Prostate gland (tissue), 2 donors: ENCODE results near the gene FAM167B.

Experiments
- POLR2A ChIP-seq: fragments of 450-650 bp; IDR thresholded peaks from one replicate; pipeline ENCODE4 v1.6.1; 2016; ENCODE audit warnings: antibody characterized with exemption, mild to moderate bottlenecking
- POLR2AphosphoS5 ChIP-seq: sonication (generic); formaldehyde crosslinking; IDR thresholded peaks from one replicate; pipeline ENCODE4 v1.6.1; 2017; ENCODE audit warnings: antibody characterized with exemption
- TF ChIP-seq, protein P1 (sequence below), 4 experiments: fragments of 200-600 bp in 2 of 4; fragments of 450-650 bp in 2 of 4; sonication (generic) in 2 of 4; IDR thresholded peaks; 1 replicate in 3 of 4; 2 replicates in 1 of 4; pipeline ENCODE4 v1.5.1; 2016 to 2019; ENCODE audit warnings: antibody characterized with exemption in 4 of 4, mild to moderate bottlenecking in 2 of 4, moderate library complexity in 2 of 4

DNA sequence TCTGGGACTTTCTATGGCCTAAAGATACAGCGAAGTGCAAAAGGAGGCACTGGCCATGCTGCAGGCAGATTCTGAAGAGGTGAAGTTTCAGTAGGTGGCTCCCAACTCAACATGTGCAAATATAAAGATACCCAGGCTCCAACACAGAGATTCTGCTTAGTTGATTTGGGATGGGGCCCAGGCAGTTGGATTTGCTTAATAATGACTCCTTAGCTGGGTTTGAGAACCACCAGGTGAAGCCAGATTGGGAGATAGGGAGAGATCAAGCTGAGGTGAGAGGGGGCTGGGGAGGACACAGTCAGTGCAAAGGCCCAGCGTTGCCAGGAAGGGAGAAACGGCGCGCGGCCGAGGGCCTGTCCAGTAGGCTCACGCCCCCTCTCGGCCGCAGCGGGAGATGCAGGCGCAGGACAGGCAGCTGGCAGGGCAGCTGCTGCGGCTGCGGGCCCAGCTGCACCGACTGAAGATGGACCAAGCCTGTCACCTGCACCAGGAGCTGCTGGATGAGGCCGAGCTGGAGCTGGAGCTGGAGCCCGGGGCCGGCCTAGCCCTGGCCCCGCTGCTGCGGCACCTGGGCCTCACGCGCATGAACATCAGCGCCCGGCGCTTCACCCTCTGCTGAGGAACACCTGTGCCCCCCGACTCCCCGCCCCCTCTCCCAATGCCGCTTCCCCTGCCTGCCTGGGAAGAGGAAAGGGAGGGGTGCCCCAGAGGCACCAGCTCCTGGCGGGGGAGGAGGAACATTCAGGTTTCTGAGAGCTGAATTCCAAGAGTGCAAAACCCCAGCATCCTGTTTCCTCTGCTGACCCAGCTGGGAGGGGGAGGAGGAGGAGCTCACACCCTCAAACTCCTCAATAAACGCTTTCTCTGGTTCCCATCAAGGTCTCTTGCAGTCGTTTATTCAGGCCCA lies 1.2 kb downstream of the FAM167B start:
- TF ChIP-seq POLR2AphosphoS5: no peak
- TF ChIP-seq, protein P1, sequence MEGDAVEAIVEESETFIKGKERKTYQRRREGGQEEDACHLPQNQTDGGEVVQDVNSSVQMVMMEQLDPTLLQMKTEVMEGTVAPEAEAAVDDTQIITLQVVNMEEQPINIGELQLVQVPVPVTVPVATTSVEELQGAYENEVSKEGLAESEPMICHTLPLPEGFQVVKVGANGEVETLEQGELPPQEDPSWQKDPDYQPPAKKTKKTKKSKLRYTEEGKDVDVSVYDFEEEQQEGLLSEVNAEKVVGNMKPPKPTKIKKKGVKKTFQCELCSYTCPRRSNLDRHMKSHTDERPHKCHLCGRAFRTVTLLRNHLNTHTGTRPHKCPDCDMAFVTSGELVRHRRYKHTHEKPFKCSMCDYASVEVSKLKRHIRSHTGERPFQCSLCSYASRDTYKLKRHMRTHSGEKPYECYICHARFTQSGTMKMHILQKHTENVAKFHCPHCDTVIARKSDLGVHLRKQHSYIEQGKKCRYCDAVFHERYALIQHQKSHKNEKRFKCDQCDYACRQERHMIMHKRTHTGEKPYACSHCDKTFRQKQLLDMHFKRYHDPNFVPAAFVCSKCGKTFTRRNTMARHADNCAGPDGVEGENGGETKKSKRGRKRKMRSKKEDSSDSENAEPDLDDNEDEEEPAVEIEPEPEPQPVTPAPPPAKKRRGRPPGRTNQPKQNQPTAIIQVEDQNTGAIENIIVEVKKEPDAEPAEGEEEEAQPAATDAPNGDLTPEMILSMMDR (IDR thresholded peaks at IDR 0.05): peak; percentile 52 to 82 (median 64)
- no peak for TF ChIP-seq POLR2A
